Measurements from ENCODE around the gene CEBPG.

Gene CEBPG

GRCh38 chr19:33396701-33397535, 23.4 kb downstream of the CEBPG start:
- no peak for DNase-seq

GRCh38 chr19:33397536-33398360, 24.2 kb downstream of the CEBPG start:
- DNase-seq, result no peak

DNA sequence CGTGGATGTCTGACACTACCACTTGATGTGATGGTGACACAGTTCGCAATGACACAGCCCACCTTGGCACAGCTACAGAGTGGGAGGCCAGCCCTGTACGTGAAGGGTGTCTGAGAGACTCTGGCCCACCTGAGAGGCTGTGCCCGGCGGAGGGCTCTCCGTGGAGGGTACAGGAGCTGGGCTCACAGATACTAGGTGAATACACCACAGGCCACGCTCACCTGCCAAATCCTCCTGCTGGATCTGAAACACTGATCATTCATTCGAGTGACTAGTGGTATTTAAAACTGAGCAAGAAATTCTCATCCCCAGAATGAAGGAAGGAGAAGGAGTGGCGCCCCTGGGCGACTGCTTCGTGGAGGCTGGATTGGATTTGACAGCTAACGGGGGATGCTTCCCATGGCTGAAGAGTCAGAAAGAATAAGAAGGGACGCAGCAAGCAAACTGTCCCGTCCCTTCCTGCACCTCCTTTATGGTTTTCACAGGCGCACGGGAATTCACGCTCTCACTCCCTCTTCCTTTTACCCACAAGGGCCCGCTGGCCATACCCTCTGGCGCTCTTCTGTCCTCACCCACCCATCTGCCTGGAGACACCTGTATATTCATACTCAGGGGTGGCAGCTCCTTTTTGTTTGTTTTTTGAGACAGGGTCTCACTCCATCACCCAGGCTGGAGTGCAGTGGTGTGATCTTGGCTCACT, 25.0 kb downstream of the CEBPG start:
- DNase-seq, result no peak

GRCh38 chr19:33399081-33399744, 25.7 kb downstream of the CEBPG start:
- DNase-seq, result no peak

- DNase-seq, result no peak
Observed at GRCh38 chr19:33399745-33400681, 26.5 kb downstream of the CEBPG start.

DNA sequence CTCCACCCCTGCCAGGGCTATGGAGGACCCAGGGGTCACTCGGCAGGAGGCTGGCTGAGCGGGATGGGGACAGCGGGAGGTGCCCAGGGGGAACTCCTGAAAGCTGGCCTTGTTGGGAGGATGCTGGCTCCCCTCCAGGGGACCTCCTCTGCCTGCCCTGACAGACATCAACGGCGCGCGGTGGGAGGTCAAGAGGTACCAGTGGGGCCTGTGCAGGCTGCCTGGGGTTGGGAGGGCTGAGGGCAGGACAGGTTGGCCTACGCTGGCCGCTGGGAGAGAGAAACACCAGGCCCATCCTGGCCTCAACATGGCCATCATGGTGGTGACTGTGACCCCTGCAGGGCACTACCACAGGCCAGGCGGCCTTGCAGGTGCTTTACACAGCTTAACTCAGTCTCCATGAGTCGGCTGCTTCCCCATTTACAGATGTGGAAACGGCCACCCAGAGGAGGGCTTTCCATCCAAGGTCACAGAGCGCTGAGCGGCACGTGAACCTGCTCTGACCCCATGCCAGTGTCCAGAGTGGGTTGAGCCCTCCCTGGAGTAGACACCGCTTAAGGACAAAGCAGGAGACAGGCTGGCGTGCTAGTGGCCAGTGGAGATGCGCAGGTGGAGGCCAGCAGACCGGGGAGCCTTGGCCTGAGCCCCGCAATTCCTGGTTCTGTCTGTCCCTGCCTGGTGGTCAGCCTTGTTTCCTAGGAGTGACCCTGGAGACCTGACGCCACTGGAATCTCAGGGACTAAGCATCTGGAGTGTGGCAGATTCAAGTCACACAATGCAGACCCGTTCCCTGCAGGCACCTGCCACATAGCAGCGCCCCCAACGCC, 27.6 kb downstream of the CEBPG start:
- DNase-seq, result no peak

GRCh38 chr19:33401683-33402420, 28.3 kb downstream of the CEBPG start:
- DNase-seq, result no peak

DNA sequence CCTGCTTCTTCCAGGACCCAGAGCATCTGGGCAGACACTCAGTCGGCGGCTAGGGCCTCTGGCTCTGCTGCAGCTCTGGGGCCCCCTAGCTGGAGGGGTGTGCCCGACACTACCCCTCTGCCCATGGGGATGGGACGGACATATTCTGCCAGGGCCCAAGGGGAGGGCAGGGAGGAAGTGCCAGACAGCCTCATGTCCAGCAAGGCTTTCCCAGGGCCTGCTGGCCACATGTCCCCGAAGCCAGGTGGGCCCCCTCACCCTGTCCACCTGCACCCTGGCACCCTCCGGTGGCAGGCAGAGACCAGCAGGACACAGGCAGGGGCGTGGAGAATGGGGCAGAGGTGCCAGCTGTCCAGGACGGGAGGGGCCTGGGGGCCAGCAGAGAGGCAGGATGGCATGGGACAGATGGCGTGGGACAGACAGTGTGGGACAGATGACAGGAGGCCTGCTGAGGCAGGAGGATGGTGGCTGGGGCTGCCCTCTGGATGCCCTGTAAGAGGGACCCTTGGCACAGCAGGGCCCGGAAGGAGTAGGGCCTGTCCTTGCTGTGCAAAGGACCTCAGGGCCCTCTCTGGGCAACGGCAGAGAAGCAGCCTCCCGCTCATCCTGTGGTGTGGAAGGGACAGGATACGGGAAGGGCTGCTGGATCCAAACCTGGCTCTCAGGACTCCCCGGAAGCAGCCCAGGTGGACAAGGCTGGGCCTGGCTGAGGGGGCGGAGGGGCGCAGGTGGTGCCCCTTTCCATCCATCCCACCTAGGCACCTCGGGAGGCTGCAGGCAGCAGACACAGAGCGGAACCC, 29.1 kb downstream of the CEBPG start:
- DNase-seq, result no peak

DNA sequence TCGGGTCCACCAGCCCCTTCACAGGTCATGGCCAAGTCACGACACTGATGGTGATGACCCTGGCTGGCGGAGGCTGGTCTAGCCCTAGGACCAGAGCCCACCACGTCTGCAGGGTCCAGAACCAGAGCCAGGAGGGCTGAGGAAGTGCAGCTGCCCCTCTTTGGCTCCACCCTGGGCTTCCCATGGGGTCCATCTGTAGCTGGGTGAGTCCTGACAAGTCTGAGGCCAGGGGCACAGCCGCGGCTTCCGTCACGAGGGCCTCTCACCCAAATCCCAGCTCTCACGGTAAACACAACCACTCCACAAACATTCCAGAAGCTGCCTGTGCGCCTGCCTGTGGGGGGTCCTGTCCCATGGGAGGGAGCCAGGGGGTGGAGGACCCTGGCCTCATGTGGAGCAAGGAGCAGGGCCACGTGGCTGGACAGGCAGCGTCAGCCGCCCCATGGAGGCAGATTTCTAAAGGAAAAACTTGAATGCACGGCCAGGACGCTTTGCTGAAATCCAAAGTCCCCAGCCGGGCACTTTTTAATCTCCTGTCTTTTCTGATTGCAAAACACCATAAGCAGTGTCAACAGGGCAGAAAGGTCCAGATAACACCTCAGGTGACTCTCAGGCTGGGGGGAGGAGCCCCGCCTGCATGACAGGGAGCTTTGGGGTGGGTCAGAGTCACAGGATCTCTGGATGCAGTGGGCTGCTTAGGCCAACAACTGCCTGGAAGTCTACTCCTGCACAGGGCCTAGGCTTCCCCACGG, 29.9 kb downstream of the CEBPG start:
- no peak for DNase-seq

GRCh38 chr19:33403973-33404304, 30.4 kb downstream of the CEBPG start:
- no peak for DNase-seq

- DNase-seq, result no peak
Observed at GRCh38 chr19:33404506-33405253, 31.2 kb downstream of the CEBPG start.

- DNase-seq, result no peak
Observed at GRCh38 chr19:33405254-33405552, 31.7 kb downstream of the CEBPG start.

DNA sequence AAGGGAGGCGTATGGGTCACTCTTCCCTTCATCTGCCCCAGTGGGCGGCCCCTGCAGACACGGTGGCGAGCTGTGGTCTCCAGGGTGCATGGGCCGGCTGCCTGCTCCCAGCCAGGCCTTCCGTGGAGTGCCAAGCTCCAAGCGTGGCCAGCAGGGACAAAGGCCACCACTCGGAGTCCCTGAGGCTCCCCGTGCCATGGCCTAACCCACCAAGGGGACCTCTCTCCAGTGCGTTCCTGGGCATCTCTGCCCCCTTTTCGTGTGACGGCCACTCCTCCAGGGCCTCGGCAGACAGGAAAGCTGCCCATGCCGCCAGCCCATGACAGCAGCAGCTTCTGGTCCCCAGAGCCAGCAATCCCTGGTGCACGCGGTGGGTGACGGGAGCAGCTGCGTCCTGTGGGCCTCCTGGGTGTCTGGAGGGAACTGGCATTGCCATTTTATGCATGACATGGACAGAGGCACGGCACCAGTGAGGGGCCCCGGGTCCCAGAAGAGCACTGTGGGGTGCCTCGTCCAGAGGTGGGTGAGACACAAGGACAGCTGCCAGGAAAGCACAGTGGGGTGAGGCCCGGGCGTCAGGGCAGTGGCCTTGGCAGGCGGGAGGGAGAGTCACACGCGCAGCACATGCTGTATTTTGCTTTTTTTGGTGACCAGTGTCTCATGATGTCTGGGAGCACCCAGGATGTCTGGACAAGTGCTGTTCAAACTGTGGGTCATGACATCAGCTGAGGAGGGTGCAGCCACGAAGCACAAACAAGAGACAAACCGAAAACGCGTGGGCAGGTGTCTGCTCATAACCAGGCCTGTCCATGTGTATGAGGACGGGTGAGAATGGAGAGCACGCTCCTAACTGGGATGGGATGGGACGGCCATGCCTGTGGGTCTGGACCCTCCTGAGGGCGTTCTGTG, 32.3 kb downstream of the CEBPG start:
- DNase-seq, result no peak

- peak; percentile 56 to 76 (median 67) for DNase-seq
Observed at GRCh38 chr19:33406521-33407139, 33.1 kb downstream of the CEBPG start.

DNA sequence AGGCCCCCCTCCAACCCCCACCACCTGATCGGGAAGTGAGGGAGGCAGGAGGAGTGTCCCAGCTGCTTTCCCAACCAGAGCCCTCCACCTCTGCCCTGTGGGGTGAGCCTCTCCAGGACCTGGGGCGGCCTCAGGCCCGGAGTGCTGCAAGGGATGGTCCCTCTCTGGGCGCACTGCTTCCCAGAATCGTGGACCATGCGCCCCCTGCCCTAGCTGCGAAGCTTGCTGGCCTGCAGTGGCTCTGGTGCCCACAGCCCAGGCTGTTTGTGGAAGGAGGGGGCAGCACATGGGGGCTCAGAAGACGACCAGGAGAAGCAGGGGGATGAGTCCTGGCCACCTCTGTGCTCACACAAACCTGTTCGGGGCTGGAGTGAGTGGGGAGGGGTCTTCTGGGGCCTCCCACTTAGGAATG, 33.6 kb downstream of the CEBPG start:
- DNase-seq, result no peak

GRCh38 chr19:33407716-33408115, 34.2 kb downstream of the CEBPG start:
- no peak for DNase-seq

Data from activated naive CD4-positive, alpha-beta T cell (primary cell).